SK-N-DZ (cell line): ENCODE results near the gene LAMA3.

Experiments used
- DNase-seq: peaks from one replicate; pipeline ENCODE4 v3.0.0-alpha.2; 2015; ENCODE audit warnings: low spot score

The LAMA3 gene

DNA sequence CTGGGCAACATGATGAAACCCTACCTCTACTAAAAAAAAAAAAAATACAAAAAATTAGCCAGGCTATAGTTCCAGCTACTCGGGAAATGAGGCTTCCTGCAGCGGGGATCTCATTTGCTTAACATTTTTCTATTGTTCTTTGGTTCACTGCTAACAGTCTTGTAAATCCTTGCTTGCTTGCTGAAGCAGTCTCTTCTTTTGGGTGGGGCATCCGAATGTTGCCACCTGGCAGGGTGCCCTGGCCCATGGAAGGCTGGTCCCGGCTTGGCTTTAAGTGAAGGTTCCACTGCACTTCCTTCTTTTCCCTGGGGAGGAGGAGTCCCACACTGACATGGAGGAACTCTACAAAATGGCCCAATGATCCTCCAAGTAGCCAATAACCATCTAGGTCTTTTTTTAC is 20.5 kb upstream of the LAMA3 start:
- no peak for DNase-seq

DNA sequence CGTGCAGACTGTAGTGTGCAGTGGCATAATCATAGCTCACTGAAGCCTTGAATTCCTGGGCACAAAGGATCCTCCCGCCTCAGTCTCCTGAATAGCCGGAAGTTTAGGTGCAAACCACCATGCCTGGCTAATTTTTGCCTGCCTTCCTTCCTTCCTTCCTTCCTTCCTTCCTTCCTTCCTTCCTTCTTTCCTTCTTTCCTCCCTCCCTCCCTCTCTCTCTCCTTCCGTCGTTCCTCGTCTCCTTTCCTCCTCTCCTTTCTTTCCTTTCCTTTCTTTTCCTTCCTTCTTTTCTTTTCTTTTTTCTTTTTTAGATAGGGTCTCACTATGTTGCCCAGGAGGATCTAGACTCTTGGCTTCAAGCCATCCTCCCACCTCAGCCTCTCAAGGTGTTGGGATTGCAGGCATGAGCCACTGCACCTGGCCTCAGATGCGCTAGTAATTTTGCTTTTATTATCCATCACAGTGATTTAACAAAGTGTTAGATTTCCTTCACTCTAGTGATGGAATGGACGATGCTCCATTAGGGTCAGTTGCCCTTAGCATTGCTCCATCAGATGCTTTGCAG is 20.0 kb upstream of the LAMA3 start:
- no peak for DNase-seq

DNA sequence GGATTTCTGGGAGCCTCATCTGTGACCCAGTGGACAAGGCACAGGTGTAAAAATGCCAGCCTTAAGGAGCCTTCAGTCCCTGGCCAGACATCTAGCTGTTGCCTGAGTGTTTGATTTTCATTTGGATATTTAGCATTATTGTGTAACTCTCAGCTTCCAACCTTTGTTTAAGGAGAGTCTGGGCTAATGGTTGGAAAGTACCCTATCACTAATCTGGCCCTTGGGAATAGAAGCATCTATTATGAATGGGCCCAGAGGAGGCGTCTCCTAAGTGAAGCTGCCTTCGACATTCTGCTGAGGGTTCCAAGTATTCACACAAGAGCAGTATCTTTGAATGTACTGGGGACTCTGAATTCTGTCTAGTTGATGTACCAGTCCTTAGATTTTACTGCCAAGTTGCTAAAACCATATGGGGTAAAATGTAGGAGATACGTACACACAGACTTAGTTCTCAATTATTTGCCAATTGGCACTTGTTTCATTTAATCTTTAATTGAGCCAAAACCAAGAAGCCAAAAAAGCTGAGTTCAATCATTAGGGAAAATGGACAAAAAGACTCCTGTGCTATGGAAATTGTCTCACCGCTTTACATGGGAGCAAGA is 19.3 kb upstream of the LAMA3 start:
- no peak for DNase-seq

DNA sequence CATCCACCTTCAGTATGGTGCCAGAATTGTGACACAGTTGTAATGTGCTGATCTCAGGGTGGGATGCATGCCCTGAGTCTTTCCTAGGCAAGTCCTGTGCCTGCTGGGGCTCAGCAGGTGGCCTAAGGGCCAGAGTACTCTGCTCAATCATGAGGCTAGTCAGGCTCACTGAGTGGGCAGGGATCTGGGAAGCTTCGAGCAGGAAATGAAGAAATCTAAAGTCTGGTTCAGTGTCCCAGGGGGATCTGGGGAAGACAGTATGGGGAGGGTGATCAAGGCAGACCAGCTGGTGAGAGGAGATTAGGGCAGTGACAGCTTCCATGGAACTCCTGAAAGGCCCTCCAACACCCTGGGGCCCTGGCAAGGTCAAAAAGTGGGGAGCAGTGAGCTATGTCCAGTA is 17.7 kb upstream of the LAMA3 start:
- no peak for DNase-seq

DNA sequence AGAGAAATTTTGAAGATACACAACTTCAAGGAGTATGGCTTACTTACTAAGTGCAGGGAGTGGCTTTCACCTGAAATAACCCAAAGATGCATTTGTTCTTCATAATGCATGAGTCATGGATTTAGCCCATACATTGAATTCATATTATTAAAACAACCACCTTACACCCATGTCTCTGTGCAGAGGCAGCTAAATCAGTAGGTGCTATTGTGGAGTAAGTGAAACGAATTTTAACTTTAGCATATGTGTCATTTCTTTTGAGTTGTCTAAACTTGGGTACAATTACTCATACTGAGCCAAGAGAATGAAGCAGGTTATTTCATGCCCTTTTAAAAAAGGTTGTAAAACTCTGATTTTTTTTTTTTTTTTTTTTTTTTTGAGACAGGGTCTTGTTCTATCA is 15.5 kb upstream of the LAMA3 start:
- DNase-seq, result no peak

DNA sequence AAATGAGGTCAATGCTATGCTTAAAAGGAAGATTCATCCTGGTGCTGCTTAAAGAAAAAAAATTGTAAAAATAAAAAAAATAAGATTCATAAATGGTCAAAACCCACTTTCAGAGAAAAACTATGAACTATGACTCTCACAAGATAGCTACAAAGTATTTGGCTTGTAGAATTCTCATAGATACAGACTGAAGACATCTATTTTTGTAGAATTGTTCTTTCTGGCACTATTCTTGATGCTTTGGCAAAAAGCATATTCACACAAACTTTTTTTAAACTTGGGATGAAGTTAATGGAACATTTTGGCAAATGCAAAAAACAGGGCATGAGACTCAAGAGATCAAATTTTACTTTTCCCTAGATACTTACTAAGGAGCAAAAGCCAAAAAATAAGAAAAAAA is 14.0 kb upstream of the LAMA3 start:
- DNase-seq, result no peak

DNA sequence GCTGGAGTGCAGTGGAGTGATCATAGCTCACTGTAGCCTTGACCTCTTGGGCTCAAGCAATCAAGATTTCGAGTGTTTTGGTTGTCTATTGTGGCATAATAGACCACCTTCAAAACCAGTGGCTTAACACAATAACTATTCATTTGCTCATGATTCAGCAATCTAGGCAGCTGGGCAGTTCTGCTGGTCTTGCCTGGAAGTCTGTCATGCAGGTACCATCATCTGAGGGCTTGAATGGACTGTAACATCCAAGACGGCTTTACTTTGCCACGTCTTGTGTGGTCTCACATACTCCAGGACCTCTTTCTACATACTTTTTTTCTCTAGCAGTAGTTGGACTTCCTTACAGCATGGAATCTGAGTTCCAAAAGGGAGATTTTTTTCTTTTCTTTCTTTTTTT is 13.4 kb upstream of the LAMA3 start:
- no peak for DNase-seq

DNA sequence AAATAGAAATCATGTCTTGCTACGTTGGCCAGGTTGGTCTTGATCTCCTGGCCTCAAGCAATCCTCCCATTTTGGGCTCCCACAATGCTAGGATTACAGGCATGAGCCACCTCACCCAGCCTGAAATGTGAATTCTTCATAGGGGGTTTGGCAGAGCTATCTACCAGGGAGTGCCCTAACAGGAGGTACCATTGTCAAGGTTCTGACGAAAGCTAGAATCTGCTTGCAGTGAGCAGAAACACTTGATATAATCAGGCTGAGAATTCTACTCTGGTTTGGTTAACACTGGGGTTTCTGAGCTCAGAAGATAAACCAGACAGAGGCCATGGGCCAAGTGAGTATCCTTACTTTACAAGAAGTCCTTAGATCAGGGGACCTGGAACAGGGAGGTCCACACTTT is 7.2 kb upstream of the LAMA3 start:
- DNase-seq, result no peak

DNA sequence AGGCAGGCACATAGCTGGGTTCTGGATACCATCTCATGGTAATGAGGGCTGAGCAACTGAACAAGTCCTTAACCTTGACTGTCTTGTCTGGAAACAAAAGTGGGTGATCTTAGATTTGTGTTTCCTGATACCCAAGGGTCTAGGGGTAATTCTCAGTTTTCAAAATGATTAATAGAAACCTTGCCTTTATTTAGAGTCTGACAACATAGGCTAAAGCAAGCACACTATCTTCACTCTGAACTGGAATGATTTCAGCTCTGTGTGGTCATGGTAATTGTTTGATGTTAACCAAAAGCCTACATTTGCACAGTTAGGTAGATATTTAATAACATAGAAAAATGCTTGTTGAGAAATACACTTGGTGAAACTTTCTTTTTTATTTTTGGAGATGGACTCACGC is 6.8 kb upstream of the LAMA3 start:
- DNase-seq, result no peak

DNA sequence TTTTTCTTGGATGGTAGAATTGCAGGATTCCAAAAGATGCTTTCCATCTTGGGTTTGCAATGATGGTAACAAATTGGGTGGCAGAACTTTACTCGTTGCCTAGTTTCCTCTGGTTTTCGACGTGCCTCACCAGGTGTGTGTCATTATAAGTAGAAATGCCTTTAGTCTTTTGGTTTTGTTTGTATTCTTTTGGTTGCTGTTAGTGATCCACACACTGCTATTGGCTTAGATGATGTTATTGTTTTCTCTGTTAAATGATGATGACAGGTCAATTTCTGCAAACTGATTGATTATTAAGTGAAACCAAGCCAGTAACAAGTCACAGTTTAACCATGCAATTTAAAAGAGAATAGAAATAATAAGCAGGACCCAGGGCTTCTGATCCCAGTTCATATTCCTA is 6.1 kb upstream of the LAMA3 start:
- DNase-seq, result no peak

DNA sequence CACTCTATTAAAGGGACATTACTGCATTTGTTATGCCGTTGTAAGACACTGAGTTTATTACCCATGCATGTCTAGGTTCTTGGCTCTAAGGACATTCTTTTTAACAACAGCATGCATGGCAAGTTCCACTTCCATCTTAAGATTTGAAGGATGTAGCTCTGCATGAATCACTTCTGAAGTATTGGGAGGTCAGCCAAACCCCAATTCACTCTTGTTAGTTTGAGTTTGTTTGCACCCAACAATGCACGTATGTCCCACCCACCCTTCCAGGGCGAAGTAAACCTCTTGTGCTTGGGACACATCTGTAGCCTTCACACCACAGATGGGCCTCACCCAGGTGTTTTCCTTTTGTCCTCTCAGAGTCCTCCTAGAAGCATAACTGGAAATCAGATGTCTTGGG is 5.6 kb upstream of the LAMA3 start:
- no peak for DNase-seq

DNA sequence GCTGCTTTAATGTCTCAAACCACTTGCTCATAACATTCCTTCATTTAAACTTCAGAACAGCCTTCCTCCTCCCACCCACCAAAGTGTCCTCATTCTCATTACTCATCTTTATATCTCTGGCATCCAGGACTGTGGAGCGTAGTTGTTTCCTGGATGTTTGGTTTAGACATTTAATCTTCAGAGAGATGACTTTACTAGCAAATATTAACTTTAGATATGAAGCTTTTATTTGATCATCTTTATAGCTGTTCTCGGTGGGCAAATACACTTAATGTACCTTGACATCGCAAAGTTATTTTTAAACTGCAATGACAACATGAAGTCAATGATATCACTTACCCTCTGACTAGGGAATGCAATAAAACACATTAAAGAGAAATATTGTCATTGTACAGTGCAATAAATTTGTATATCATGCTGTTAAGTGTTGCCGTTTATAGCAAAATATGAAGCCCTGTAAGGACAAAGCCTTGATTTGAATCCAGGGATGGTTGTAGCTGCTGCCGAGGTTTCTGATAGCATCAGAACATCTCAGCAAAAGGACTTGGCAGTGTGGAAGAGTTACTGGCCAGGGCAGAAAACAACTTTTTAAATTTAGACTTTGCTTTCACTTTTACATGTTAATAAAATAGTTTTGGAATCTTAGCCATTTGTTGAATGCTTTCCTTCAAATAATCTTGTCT is 4.6 kb upstream of the LAMA3 start:
- no peak for DNase-seq

DNA sequence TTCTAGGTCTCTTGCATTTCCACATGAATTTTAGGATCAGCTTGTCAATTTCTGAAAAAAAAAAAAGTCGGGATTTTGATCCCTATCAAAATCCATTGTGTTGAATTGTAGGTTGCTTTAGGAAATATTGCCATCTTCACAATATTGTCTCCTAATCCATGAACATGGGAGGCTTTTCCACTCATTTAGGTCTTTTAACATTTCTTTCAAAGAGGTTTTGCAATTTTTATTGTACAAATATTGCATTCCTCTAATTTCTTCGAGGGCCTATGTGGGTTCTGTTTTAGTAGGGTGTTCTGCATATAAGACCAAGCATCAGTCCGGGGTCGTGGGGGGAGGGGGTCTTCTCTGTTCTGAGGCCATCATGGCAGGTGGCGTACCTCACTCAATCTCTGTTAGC is 725 bp upstream of the LAMA3 start:
- DNase-seq, result no peak

DNA sequence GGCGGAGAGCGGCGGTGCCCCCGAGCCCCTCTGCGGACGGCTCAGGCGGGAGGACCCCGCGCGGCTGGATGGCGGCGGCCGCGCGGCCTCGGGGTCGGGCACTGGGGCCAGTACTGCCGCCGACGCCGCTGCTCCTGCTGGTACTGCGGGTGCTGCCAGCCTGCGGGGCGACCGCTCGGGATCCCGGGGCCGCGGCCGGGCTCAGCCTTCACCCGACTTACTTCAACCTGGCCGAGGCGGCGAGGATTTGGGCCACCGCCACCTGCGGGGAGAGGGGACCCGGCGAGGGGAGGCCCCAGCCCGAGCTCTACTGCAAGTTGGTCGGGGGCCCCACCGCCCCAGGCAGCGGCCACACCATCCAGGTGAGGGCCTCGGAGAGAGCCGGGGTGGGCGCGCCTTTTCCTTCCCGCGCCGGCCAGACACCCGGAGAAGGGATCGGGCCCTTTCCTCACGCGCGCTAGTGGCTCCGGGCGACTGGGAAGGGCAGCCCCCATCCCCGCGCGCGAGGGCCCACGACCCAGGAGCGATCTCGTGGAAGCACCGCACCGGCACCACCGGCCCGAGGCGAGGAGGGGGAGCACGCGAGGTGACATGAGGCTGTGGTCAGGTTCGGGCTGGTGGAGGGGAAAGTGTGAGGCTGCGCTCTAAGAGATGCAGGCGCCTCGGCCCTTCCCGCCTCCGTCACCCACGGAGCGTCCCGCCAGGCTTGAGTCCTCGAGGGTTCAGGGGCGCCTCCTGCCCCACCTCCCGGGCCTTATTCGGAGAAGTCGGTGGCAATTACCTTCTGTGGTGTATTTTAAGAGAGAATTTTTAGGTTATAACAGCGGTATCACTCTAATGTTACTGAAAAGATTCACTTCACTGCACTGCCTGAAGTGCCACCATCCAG is 607 bp downstream of the LAMA3 start:
- DNase-seq, result no peak

DNA sequence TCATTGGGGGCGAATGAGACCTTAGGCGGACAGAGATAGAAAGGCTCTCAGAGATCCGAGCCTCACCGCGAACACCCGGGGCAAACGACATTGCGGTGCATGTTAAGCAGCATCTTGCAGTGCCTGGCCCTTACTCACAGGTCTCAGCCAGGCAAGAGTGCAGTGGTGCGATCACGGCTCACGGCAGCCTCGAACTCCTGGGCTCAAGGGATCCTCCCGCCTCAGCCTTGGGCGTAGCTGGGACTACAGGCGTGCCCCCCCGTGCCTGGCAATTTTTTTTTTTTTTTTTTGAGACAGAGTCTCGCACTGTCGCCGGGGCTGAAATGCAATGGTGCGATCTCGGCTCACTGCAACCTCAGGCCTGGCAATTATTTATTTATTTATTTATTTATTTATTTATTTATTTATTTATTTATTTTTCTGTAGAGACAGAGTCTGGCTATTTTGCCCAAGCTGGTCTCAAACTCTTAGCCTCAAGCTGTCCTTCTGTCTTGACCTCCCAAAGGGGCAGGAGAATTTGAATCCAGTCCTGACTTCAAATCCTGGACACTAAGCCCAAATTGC is 1.3 kb downstream of the LAMA3 start:
- no peak for DNase-seq

DNA sequence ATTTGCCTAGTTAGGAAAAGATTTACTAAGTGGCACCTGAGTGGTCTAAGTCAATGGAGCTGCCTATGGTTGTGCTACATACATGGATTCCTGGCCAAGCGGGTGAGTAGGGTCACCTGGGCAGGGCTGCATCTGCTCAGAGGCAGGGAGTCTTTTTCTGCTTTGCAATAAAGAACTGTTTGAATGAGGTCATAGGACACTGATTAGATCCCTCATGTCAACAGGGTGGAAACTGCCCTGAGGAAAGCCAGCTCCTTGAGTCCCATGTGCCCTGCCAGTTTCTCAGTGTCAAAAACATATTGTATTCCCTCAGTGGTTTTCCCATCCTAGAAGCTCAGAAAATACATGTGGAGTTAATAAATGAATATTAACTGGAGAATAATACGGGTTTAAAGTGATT is 4.6 kb downstream of the LAMA3 start:
- DNase-seq, result peak; percentile 12

DNA sequence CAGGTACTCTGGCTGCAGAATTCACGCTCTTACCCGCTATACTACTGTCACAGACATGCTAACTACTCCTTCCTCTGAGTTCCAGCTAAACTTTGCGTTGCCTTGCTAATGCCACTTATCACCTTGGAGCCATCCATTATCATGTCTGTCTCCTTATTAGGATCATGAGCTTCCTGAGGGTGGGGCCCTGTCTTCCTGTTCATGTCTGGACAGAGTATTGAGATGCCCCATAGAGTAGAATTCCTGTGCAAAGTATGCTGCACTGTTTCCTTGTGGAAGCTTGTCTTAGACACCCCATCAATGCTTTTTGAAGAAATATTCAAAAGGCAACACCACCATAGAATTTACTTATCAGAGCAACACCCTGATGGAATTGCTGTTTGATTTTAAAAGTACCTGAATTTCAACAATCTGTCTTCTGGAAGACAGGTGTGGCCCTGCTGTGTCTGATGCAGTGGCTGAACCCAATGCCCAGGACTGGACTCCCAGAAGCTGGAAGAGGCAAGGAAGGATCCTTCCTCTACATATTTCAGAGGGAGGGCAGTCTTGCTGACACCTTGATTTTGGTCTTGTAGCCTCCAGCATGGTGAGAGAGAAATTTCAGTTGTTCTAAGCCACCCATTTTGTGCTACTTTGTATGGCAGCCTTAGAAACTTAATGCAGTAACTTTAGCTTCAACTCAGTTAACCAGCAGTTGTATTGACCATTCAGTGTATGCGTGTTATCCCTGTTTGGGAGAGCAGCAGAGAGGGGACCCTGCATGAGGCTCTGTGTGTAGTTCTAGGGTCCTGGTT is 5.6 kb downstream of the LAMA3 start:
- DNase-seq, result no peak

DNA sequence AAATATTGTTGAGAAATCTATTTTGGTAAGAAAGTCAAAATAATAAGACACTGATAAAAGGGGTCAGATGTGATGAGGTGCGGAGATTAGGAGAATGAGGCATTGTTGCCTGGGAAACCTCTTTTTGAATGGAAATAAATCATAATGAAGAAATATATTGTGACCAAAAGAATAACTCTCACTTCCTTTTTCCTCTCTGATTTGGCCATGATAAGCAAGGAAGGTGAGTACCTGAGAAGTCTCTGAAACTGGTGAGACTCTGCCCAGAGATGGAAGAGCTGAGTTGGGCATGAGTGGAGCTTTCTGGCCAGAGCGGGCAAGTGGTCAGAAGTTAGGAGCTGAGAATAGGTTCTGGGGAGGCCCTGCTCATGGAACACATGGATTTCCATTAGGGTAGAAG is 11.8 kb downstream of the LAMA3 start:
- no peak for DNase-seq

DNA sequence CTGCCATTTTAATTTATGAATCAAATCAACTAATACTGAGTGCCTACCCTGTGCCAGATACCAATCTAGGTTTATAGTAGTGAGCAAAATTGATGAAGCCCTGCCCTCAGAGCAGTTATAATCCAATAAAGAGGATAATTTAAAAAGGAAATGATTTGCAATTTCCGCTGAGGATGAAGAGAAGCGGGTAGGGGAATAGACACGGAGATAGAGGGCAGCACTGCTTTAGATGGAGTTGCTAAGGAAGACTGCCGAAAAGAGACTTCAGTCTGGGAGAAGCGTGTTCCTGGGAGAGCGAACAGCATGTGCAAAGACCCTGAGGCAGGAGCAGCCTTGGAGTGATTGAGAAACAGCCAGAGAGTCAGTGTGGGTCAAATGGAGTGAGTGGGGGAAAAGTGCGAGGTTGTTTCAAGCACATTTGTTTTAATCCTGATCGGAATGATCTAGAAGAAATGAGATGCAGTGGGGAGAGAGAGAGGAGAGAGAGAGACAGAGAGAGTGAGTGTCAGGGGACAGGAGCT is 12.4 kb downstream of the LAMA3 start:
- DNase-seq, result no peak

DNA sequence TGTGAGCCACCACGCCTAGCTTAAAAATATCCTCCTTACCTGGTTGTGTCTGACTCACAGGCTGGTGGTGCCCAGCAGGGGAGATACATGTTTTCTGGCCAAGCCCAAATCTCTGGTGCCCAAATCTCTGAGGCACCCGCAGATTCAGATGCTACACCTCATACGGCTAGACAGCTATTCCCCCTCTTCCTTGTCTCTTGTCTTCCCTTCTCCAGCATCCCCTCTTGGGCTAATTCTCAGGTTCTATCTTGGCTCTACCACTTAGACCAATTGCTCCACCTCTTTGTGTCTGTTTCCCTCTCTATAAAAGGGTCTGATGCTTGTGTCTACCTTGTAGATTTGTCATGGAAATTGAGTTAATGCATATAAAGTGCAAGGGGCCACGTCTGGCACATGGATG is 13.4 kb downstream of the LAMA3 start:
- DNase-seq, result no peak
